HG03439 (cell line): ENCODE results near the gene GABRR3.

Source experiments
- ATAC-seq: cut with Tn5 transposase; IDR thresholded peaks from one replicate; pipeline ENCODE4 v1.9.1; 2021; ENCODE audit warnings: mild to moderate bottlenecking, moderate library complexity; ENCODE audit not compliant: unreplicated experiment

Gene GABRR3

GRCh38 chr3:98035208-98035607 is at the start of gene GABRR3:
Gene GABRR3, minus strand, starts transcription at chr3:98035315. Its CDS starts 328 bp downstream, at chr3:98034987.
- no peak for ATAC-seq

- no peak for ATAC-seq
These were observed 38.4 kb upstream of the GABRR3 start for GRCh38 chr3:98073486-98073885.

DNA sequence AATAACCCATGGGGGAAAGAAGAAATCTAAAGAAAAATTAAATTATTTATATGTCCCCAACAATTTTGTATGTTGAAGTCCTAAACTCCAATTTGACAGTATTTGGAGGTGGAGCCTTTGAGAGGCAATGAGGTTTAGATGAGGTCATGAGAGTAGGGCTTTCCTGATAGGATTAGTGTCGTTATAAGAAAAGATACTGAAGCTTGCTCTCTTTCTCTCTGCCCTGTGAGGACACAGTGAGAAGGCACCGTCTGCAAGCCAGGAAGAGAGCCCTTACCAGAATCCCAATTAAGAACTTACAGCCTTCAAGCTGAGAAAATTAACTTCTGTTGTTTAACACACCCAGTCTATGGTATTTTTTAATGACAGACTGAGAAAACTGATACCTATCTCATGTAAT is 35.7 kb upstream of the GABRR3 start:
- ATAC-seq = no peak

- no peak for ATAC-seq
These were observed 33.7 kb upstream of the GABRR3 start for GRCh38 chr3:98068824-98069223.

DNA sequence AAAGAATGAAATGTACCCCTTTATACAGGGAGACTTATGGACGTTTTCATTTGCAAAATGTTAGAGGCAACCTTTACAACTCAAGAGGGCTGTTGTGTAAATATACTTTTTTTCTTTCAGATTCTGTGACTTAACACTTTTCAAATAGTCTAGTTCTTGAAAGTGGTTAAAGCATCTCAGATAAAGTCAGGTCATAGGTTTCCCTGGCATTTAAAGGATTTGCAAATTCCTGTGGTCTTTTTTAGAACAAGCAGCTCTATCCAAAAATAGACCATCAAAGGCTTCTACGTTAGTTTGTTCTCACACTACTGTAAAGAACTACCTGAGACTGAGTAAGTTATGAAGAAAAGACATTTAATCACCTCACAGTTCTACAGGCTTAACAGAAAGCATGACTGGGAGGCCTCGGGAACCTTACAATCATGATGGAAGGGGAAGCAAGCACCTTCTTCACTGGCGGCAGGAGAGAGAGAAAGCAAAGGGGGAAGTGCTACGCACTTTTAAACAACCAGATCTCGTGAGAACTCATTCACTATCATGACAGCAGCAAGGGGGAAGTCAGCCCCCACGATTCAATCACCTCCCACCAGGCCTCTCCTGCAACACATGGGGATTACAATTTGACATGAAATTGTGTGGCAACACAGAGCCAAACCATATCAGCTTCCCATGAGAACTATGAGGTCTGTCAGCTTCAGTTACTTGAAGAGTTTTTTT is 23.3 kb upstream of the GABRR3 start:
- ATAC-seq = no peak

GRCh38 chr3:98057631-98058030 is 22.5 kb upstream of the GABRR3 start:
- ATAC-seq = no peak

GRCh38 chr3:98056035-98056434 is 20.9 kb upstream of the GABRR3 start:
- ATAC-seq = no peak

DNA sequence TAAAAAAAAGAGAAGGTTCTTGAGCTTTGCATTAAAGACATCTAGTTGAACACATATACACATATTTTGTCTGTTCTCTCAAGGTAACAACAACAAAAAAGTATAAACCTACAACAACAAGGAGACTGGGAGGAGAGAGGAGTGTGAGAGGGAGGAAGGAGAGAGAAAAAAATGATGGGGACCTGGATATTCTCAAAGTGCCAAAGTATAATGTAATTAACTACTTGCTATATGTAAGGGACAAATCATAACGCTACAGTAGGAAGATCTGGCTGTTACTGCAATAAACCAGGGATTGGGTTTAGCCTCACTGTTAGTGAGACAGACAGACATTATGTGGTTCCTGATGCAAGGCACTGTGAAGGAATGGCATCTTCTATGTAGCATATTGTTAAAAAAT is 14.2 kb upstream of the GABRR3 start:
- no peak for ATAC-seq

DNA sequence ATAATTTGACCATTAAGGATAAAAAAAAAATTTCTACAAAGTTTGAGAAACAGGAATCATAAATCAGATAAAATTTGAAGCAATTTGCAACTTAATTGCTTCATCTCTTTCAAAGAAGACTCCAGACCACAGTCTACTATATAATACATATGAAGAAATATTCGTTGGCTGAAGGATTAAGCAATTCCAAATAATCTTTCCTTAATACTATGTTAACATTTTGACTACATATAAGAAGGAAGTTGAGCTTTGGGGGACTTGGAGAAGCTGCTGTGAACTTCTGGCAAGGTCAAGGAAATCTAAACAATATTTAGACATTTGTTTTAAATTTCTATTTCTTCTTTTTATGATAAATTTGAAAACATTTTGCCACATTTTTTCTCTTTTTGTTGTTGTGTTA is 13.5 kb upstream of the GABRR3 start:
- no peak for ATAC-seq

- no peak for ATAC-seq
These were observed 6.2 kb upstream of the GABRR3 start for GRCh38 chr3:98041350-98041749.

DNA sequence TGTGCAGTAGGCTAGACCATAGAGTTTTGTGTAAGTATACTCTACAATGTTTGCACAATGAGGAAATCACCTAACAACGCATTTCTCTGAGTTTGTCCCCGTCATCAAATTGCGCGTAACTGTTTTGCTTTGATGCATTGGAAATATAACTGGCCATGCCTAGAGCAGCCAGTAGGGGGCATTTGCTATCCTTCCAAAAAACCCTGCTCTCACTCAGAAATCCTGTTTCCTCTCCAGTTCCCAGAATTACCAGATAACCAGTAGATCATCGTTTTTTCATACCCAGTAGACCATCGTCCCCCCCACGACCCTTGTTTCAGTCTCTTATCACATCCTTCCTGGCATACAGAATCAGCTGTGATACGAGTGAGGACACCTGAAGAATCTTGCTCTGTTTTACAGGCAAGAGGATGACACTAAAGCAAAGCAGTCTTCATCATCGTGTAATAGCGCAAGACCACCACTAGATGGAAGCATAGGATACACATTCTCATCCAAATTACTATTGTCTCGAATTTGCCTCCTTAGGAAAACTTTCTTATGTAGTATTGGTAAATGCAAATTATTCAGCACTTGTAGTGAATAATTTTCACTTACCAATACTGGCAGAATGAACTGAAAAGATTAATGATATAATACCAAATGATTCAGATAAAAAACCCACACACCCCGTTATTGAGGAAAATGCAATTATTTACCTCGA is 4.4 kb upstream of the GABRR3 start:
- ATAC-seq = peak; percentile 94

DNA sequence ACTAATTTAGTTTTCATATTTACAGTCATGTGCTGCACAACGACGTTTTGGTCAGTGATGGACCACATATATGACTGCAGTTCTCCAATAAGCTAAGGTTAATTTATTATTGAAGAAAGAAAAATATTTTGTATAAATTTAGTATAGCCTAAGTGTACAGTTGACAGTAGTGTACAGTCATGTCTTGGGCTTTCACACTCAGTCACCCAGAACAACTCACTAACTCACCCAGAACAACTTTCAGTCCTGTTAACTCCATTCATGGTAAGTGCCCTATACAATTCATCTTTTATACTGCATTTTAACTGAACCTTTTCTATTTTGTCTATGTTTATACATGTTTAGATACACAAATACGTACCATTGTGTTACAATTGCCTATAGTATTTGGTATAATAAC is 3.8 kb upstream of the GABRR3 start:
- peak; percentile 4 for ATAC-seq

GRCh38 chr3:98038286-98038685 is 3.2 kb upstream of the GABRR3 start:
- ATAC-seq = no peak

- no peak for ATAC-seq
These were observed 629 bp downstream of the GABRR3 start for GRCh38 chr3:98034486-98034885.

DNA sequence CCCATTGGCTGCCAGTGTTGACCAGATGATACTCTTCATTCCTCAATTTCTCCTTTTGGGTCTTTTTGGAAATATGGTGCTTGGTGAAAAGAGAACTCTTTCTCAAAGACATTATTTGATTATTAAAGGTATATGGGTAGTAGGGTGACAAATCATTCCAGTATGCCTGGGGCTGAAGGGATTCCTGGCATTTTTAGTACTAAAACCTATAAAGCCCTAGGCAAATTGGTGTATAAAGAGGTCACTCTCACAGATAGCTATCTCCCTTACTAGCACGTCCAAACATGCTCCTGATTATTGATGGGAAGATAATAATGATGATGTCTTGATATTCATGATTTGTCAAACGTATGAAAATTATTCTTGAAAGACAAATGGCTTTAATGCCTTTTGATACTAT is 1.1 kb downstream of the GABRR3 start:
- ATAC-seq = no peak

DNA sequence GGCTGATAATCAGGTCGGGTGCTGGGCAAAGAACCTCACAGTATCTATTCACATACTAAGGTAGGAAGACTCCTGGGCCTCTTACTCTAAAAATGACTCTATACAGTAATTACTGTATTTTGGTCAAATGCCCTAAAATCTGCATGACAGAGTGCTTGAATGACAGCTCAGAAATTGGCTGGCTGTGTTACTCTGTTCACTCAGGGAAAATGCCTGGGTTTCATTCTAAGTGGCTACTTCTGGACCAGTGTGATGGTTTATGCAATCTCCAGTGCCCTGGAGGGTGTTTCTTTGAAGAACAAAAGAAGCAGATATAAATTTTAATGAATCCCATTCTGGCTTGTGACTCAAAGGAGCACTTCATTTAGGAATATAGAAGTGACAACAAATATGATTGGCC is 2.2 kb downstream of the GABRR3 start:
- ATAC-seq = no peak

- ATAC-seq = no peak
These were observed 2.9 kb downstream of the GABRR3 start for GRCh38 chr3:98032265-98032664.

GRCh38 chr3:98029083-98029482 is 6.0 kb downstream of the GABRR3 start:
- no peak for ATAC-seq

DNA sequence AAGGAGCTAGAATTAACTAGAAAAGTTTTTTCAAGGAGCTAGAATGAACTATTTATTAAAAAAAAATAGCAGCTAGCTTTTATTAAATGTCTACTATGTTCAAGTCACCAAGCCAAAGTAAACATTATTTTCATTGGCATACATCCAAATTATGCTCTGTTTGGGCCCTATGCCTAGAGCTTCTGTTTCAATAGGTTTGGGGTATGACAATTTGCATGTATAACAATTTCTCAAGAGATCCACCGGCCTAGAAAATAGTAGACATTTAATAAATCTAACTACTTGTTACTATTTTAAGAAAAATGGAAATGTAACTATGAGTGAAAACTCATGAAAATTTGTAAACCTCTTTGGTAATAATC is 8.0 kb downstream of the GABRR3 start:
- no peak for ATAC-seq

GRCh38 chr3:98026425-98027084 is 8.6 kb downstream of the GABRR3 start:
- ATAC-seq = no peak

DNA sequence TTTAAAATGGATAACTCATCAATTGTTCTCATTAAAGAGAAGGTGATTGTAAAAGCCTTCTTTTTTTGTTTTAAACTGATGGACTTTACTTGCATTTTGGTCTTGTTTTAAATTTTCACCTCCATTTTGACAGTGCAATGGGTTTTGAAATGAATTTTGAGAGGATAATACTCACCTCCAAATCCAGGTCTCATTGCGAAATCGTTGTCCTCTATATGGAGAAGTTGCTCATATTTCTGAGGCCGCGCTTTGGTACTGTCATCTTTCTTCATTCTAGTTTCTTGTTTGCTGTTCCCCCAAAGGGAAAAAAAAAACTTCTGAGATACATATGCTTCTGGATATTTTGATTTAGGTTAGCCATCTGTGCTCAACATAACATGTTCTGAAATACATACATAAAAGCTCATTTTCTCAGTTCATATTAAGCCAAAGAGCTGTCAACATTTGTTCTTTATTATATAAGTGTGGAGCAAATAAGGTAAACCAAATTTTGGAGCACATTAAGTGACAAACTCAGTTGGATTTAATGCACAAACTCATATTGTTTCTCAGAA is 9.6 kb downstream of the GABRR3 start:
- ATAC-seq = no peak
